Mesendoderm (in vitro differentiated cells): ENCODE results near the gene C11orf91.
"Not testable (repeated sequence)": the region's sequence is repeated elsewhere in the genome, so short reads cannot be mapped to it uniquely, and the experiment has no call there.

Experiments used
- DNase-seq: peaks from one replicate; pipeline ENCODE4 v3.0.0; 2013
- H2AK5ac ChIP-seq: 2 replicates; pipeline ENCODE4 v1.6.1; 2013; ENCODE audit warnings: low read length, inconsistent platforms
- H2BK120ac ChIP-seq: 2 replicates; pipeline ENCODE4 v1.6.1; 2013; ENCODE audit warnings: low read depth, mild to moderate bottlenecking, low read length, moderate library complexity, mixed read lengths
- H2BK15ac ChIP-seq: replicated peaks from 2 replicates; pipeline ENCODE4 v1.6.1; 2013; ENCODE audit warnings: low read depth, mild to moderate bottlenecking, moderate library complexity
- H2BK5ac ChIP-seq: 2 replicates; pipeline ENCODE4 v1.6.1; 2013; ENCODE audit warnings: low read length, inconsistent platforms
- H3K18ac ChIP-seq: 2 replicates; pipeline ENCODE4 v1.6.1; 2013; ENCODE audit warnings: mild to moderate bottlenecking, low read length, mixed read lengths
- H3K23ac ChIP-seq: one replicate; pipeline ENCODE4 v1.6.1; 2013; ENCODE audit warnings: low read length
- H3K27ac ChIP-seq: 2 replicates; pipeline ENCODE4 v1.5.1; 2013; ENCODE audit warnings: low read depth, mild to moderate bottlenecking, inconsistent platforms, low read length, moderate library complexity
- H3K27me3 ChIP-seq: 2 replicates; pipeline ENCODE4 v1.6.1; 2013; ENCODE audit warnings: low read length, control low read depth, mild to moderate bottlenecking, inconsistent platforms; ENCODE audit not compliant: insufficient read depth, poor library complexity
- H3K36me3 ChIP-seq: 2 replicates; pipeline ENCODE4 v1.6.1; 2013; ENCODE audit warnings: low read length, inconsistent platforms; ENCODE audit not compliant: control insufficient read depth, insufficient read depth
- H3K4ac ChIP-seq: one replicate; pipeline ENCODE4 v1.6.1; 2013; ENCODE audit warnings: low read depth, mild to moderate bottlenecking, low read length, moderate library complexity
- H3K4me1 ChIP-seq: 2 replicates; pipeline ENCODE4 v1.6.1; 2013; ENCODE audit warnings: low read depth, low read length, inconsistent platforms; ENCODE audit not compliant: control insufficient read depth
- H3K4me2 ChIP-seq: 2 replicates; pipeline ENCODE4 v1.6.1; 2013; ENCODE audit warnings: low read length
- H3K4me3 ChIP-seq: 2 replicates; pipeline ENCODE4 v1.5.1; 2013; ENCODE audit warnings: mild to moderate bottlenecking, low read length
- H3K56ac ChIP-seq: one replicate; pipeline ENCODE4 v1.6.1; 2013; ENCODE audit warnings: low read length
- H3K79me1 ChIP-seq: 2 replicates; pipeline ENCODE4 v1.6.1; 2013; ENCODE audit warnings: low read length, inconsistent platforms
- H3K79me2 ChIP-seq: 2 replicates; pipeline ENCODE4 v1.6.1; 2013; ENCODE audit warnings: mild to moderate bottlenecking, low read length; ENCODE audit not compliant: control insufficient read depth, insufficient read depth
- H3K9ac ChIP-seq: 2 replicates; pipeline ENCODE4 v1.6.1; 2013; ENCODE audit warnings: low read length, inconsistent platforms
- H4K5ac ChIP-seq: one replicate; pipeline ENCODE4 v1.6.1; 2013; ENCODE audit warnings: low read length
- H4K8ac ChIP-seq: one replicate; pipeline ENCODE4 v1.6.1; 2013; ENCODE audit warnings: low read depth, mild to moderate bottlenecking, control low read depth, low read length, moderate library complexity
- WGBS: extraction: QIAGEN DNeasy Blood & Tissue Kit; methylation state at CpG from one replicate; pipeline ENCODE4 v1.1.7; 2013; ENCODE audit warnings: low lambda C conversion rate, missing lambda C conversion rate; ENCODE audit not compliant: insufficient coverage; ENCODE audit errors: extremely low coverage; 5-methylcytosine and 5-hydroxymethylcytosine counted together

C11orf91 gene

GRCh38 chr11:33708985-33709384 lies 8.4 kb upstream of the C11orf91 start:
- Histone ChIP-seq H3K4ac (no peak overlapping the region), H3K36me3 (no peaks in the 10 kb centered on the region), H2BK15ac (no peak overlapping the region), H2BK120ac (no peak overlapping the region), H2BK5ac (no peak overlapping the region), H3K18ac (no peak overlapping the region), H3K27ac (no peak overlapping the region), H3K9ac (no peak overlapping the region), H3K4me3 (no peak overlapping the region), H3K4me2 (no peak overlapping the region), H3K56ac (no peak overlapping the region), H4K5ac (no peak overlapping the region), H3K23ac (no peak overlapping the region), H3K4me1 (no peaks in the 10 kb centered on the region), H3K79me1 (no peaks in the 10 kb centered on the region), H3K79me2 (no peaks in the 10 kb centered on the region), H3K27me3 (no peaks in the 10 kb centered on the region), H4K8ac (no peak overlapping the region), H2AK5ac (no peak overlapping the region)
- DNase-seq, result no peak
- WGBS, result no CpG with 5 or more reads among the region's 1 CpG

- not testable (repeated sequence) for H3K18ac ChIP-seq, H3K4me2 ChIP-seq, DNase-seq, H3K79me1 ChIP-seq, H2BK15ac ChIP-seq, H3K36me3 ChIP-seq, H2BK5ac ChIP-seq, H3K56ac ChIP-seq, H3K27me3 ChIP-seq, H3K27ac ChIP-seq, H4K8ac ChIP-seq, H2BK120ac ChIP-seq, H3K4me3 ChIP-seq, H3K4me1 ChIP-seq, H3K23ac ChIP-seq, H3K79me2 ChIP-seq, H4K5ac ChIP-seq, H3K4ac ChIP-seq, H3K9ac ChIP-seq, H2AK5ac ChIP-seq
- no CpG with 5 or more reads among the region's 2 CpGs for WGBS
These were observed 7.2 kb upstream of the C11orf91 start for GRCh38 chr11:33707831-33708230.

GRCh38 chr11:33706966-33707365 lies 6.3 kb upstream of the C11orf91 start:
- DNase-seq, result no peak
- WGBS, result no CpG with 5 or more reads among the region's 2 CpGs
- H2AK5ac ChIP-seq, result no peak overlapping the region

GRCh38 chr11:33706546-33706945 lies 5.9 kb upstream of the C11orf91 start:
- Histone ChIP-seq H2BK120ac (no peak overlapping the region), H3K79me2 (no peaks in the 10 kb centered on the region), H2AK5ac (no peak overlapping the region), H3K4me1 (no peaks in the 10 kb centered on the region), H3K4ac (no peak overlapping the region), H3K27ac (no peak overlapping the region), H4K5ac (no peak overlapping the region), H2BK15ac (no peak overlapping the region), H3K18ac (no peak overlapping the region), H3K56ac (no peak overlapping the region), H3K9ac (no peak overlapping the region), H3K27me3 (no peaks in the 10 kb centered on the region), H3K79me1 (no peaks in the 10 kb centered on the region), H3K36me3 (no peaks in the 10 kb centered on the region), H3K23ac (no peak overlapping the region), H2BK5ac (no peak overlapping the region), H4K8ac (no peak overlapping the region), H3K4me3 (no peak overlapping the region), H3K4me2 (no peak overlapping the region)
- no CpG with 5 or more reads among the region's 2 CpGs for WGBS
- DNase-seq, result no peak

More at GRCh38 chr11:33706966-33707365, 6.3 kb upstream of the C11orf91 start:
- H3K4me2 ChIP-seq, result no peak overlapping the region
- H3K36me3 ChIP-seq, result no peaks in the 10 kb centered on the region
- no peak overlapping the region for H4K5ac ChIP-seq
- H3K4me3 ChIP-seq, result no peak overlapping the region
- H3K18ac ChIP-seq, result no peak overlapping the region
- no peak overlapping the region for H3K4ac ChIP-seq
- no peaks in the 10 kb centered on the region for H3K79me2 ChIP-seq
- H4K8ac ChIP-seq, result no peak overlapping the region
- H3K27me3 ChIP-seq, result no peaks in the 10 kb centered on the region
- no peaks in the 10 kb centered on the region for H3K79me1 ChIP-seq
- H2BK120ac ChIP-seq, result no peak overlapping the region
- no peak overlapping the region for H3K9ac ChIP-seq
- no peak overlapping the region for H2BK5ac ChIP-seq
- H3K4me1 ChIP-seq, result no peaks in the 10 kb centered on the region
- no peak overlapping the region for H2BK15ac ChIP-seq
- H3K56ac ChIP-seq, result no peak overlapping the region
- no peak overlapping the region for H3K27ac ChIP-seq
- no peak overlapping the region for H3K23ac ChIP-seq

GRCh38 chr11:33704240-33705002 lies 3.8 kb upstream of the C11orf91 start:
- H2BK120ac ChIP-seq, result no peak overlapping the region
- no peak overlapping the region for H3K4me3 ChIP-seq
- H3K4me1 ChIP-seq, result peaks cover 1% of the 10 kb centered on the region
- H4K8ac ChIP-seq, result no peak overlapping the region
- H3K27me3 ChIP-seq, result no peaks in the 10 kb centered on the region
- H2BK5ac ChIP-seq, result no peak overlapping the region
- H3K4ac ChIP-seq, result no peak overlapping the region
- no peak overlapping the region for H3K18ac ChIP-seq
- H3K4me2 ChIP-seq, result no peak overlapping the region
- no peak overlapping the region for H2AK5ac ChIP-seq
- no peak overlapping the region for H3K56ac ChIP-seq
- H3K36me3 ChIP-seq, result no peaks in the 10 kb centered on the region
- no peak overlapping the region for H2BK15ac ChIP-seq
- no peak overlapping the region for H3K9ac ChIP-seq
- no peak overlapping the region for H3K27ac ChIP-seq
- WGBS, result no CpG with 5 or more reads among the region's 7 CpGs
- H4K5ac ChIP-seq, result no peak overlapping the region
- no peaks in the 10 kb centered on the region for H3K79me1 ChIP-seq
- no peak overlapping the region for H3K23ac ChIP-seq
- no peak for DNase-seq
- H3K79me2 ChIP-seq, result no peaks in the 10 kb centered on the region

GRCh38 chr11:33703788-33704187 lies 3.2 kb upstream of the C11orf91 start:
- no peak overlapping the region for H3K4ac ChIP-seq
- no peak overlapping the region for H3K9ac ChIP-seq
- peaks cover 1% of the 10 kb centered on the region for H3K4me1 ChIP-seq
- no peaks in the 10 kb centered on the region for H3K79me1 ChIP-seq
- H2AK5ac ChIP-seq, result no peak overlapping the region
- H3K79me2 ChIP-seq, result no peaks in the 10 kb centered on the region
- no peak overlapping the region for H3K4me3 ChIP-seq
- no peak overlapping the region for H3K18ac ChIP-seq
- no peak overlapping the region for H2BK15ac ChIP-seq
- no peak overlapping the region for H3K56ac ChIP-seq
- H3K4me2 ChIP-seq, result no peak overlapping the region
- H4K5ac ChIP-seq, result no peak overlapping the region
- H2BK120ac ChIP-seq, result no peak overlapping the region
- WGBS, result no CpG with 5 or more reads among the region's 4 CpGs
- H3K27ac ChIP-seq, result no peak overlapping the region
- no peak overlapping the region for H4K8ac ChIP-seq
- H2BK5ac ChIP-seq, result no peak overlapping the region
- H3K27me3 ChIP-seq, result no peaks in the 10 kb centered on the region
- no peak overlapping the region for H3K23ac ChIP-seq
- H3K36me3 ChIP-seq, result no peaks in the 10 kb centered on the region
- no peak for DNase-seq
